ENCODE results near the gene KRTCAP2. TPM values are rescaled to one million over a fixed set of nuclear protein-coding genes. Genes with fewer than 3 reads are reported as not detected.
A peak's percentile ranks its signal among the peaks of the same experiment; 100 is the strongest.

KRTCAP2 gene
- polyA plus RNA-seq, 1 of the 3 experiments (the other 2 are of a cell fraction): 238 TPM

DNA sequence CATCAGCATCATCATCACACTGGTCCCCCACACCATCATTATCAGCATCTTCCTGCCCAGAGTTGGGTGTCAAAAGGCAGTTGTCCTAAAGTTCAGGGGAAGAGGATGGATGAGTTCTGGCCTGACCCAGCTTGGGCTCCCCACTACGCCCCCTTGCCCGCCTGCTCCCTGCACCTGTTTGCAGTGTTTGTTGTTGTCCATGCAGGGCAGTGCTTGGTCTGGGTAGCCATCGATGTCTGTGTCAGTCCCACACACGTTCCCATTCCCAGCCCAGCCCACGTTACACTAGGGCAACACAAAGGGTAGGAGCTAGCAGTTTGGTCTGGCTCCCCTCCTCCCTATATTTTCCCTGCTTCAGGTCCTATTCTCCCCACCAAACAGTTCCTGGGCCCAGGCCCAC lies 27.8 kb upstream of the KRTCAP2 start:
- Histone ChIP-seq H3K9me3 (no peaks in the 10 kb centered on the region), H2AFZ (ENCODE audit: low read depth) (no peak overlapping the region), H3K36me3 (replicated peaks in 1 of 2; ENCODE audit: control insufficient read depth in 1 of 2, insufficient read depth in 2 of 2, low read length in 1 of 2) (peaks cover 19 to 57% of the 10 kb centered on the region in 2 experiments), H3F3A (replicated peaks; ENCODE audit: insufficient read depth) (peaks cover 16% of the 10 kb centered on the region), H3K4me3 (ENCODE audit: low read depth in 2 of 2, low read length in 1 of 2) (no peak overlapping the region), H4K20me1 (ENCODE audit: insufficient read depth) (no peaks in the 10 kb centered on the region), H3K27ac (ENCODE audit: low read depth in 2 of 2, low read length in 1 of 2) (no peak overlapping the region), H3K9me2 (no peaks in the 10 kb centered on the region), H3K27me3 (ENCODE audit: insufficient read depth) (no peaks in the 10 kb centered on the region), H3K4me1 (ENCODE audit: control insufficient read depth in 1 of 2, insufficient read depth in 2 of 2, low read depth in 1 of 2, low read length in 1 of 2) (peaks cover 0 to 3% of the 10 kb centered on the region in 2 experiments; a peak in 1 of 4 replicates), H3K79me2 (ENCODE audit: insufficient read depth) (peaks cover 19% of the 10 kb centered on the region), H3K9ac (no peak overlapping the region), H3K4me2 (no peak overlapping the region)
- ChIA-PET CTCF (interaction anchor here (1.3 kb wide), 1 partner anchor 26 kb away, joined by 3 read pairs; no protein-coding TSS in a partner anchor), POLR2A (interaction anchor here (0.6 kb wide), 1 partner anchor 694 kb away, joined by 3 read pairs; no protein-coding TSS in a partner anchor)
- DNase-seq: no peak
- 95% methylated on average over 2 of the region's 5 CpGs for WGBS (ENCODE audit: low lambda C conversion rate)
- TF ChIP-seq FOSL2 (IDR thresholded peaks at IDR 0.05; ENCODE audit: borderline replicate concordance, low read depth) (no peak), MEF2A (IDR thresholded peaks at IDR 0.05; ENCODE audit: borderline replicate concordance, low read depth) (no peak), SMC3 (IDR thresholded peaks at IDR 0.05; ENCODE audit: low read depth, low read length) (no peak), TCF12 (IDR thresholded peaks at IDR 0.05) (no peak)
- TF ChIP-seq, protein P1, sequence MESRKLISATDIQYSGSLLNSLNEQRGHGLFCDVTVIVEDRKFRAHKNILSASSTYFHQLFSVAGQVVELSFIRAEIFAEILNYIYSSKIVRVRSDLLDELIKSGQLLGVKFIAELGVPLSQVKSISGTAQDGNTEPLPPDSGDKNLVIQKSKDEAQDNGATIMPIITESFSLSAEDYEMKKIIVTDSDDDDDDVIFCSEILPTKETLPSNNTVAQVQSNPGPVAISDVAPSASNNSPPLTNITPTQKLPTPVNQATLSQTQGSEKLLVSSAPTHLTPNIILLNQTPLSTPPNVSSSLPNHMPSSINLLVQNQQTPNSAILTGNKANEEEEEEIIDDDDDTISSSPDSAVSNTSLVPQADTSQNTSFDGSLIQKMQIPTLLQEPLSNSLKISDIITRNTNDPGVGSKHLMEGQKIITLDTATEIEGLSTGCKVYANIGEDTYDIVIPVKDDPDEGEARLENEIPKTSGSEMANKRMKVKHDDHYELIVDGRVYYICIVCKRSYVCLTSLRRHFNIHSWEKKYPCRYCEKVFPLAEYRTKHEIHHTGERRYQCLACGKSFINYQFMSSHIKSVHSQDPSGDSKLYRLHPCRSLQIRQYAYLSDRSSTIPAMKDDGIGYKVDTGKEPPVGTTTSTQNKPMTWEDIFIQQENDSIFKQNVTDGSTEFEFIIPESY (IDR thresholded peaks at IDR 0.05; ENCODE audit: borderline replicate concordance, low read depth): no peak

DNA sequence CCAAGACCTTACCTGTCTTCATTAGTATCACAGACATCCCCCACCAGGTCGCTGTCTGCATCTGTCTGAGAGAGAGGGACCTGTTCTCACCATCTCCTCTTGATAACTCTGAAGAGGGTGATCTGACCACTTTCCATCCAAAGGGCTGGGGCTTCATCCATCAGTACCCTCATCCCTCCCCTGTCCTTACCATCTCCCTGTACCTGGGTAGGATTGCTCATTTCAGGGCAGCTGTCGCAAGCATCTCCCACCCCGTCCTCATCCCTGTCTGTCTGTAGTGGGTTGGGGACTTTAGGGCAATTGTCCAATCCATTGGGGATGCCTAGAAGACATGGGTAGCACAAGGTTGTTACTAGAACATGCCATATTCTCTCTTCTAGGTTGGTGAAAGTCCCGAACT lies 26.7 kb upstream of the KRTCAP2 start:
- Histone ChIP-seq H3K4me1 (ENCODE audit: control insufficient read depth in 1 of 2, insufficient read depth in 2 of 2, low read depth in 1 of 2, low read length in 1 of 2) (peaks cover 0 to 11% of the 10 kb centered on the region in 2 experiments; a peak in 2 of 4 replicates), H2AFZ (ENCODE audit: low read depth) (no peak overlapping the region), H3K9me3 (no peaks in the 10 kb centered on the region), H3K4me2 (no peak overlapping the region), H4K20me1 (ENCODE audit: insufficient read depth) (no peaks in the 10 kb centered on the region), H3K4me3 (ENCODE audit: low read depth in 2 of 2, low read length in 1 of 2) (no peak overlapping the region), H3K79me2 (ENCODE audit: insufficient read depth) (peaks cover 19% of the 10 kb centered on the region; the same call in 1 of the 2 replicates), H3K9me2 (no peaks in the 10 kb centered on the region), H3K9ac (no peak overlapping the region), H3F3A (replicated peaks; ENCODE audit: insufficient read depth) (peaks cover 16% of the 10 kb centered on the region), H3K27ac (ENCODE audit: low read depth in 2 of 2, low read length in 1 of 2) (no peak overlapping the region), H3K36me3 (replicated peaks in 1 of 2; ENCODE audit: control insufficient read depth in 1 of 2, insufficient read depth in 2 of 2, low read length in 1 of 2) (peaks cover 13 to 54% of the 10 kb centered on the region in 2 experiments), H3K27me3 (ENCODE audit: insufficient read depth) (no peaks in the 10 kb centered on the region)
- TF ChIP-seq FOXJ3 (CRISPR knock-in tag; IDR thresholded peaks at IDR 0.05) (no peak), MEF2A (IDR thresholded peaks at IDR 0.05; ENCODE audit: borderline replicate concordance, low read depth) (no peak), TAF1 (IDR thresholded peaks at IDR 0.05; ENCODE audit: borderline replicate concordance, low read depth, low read length) (no peak), NRF1 (IDR thresholded peaks at IDR 0.05; ENCODE audit: low read depth, low read length) (no peak), SMC3 (IDR thresholded peaks at IDR 0.05; ENCODE audit: low read depth, low read length) (no peak), POLR2AphosphoS5 (IDR thresholded peaks at IDR 0.05; ENCODE audit: low read depth, low read length) (no peak), JUND (IDR thresholded peaks at IDR 0.05) (no peak), RXRA (IDR thresholded peaks at IDR 0.05; ENCODE audit: borderline replicate concordance, low read depth) (no peak), RCOR1 (IDR thresholded peaks at IDR 0.05; ENCODE audit: low read length) (no peak), SIN3A (IDR thresholded peaks at IDR 0.05; ENCODE audit: borderline replicate concordance, low read depth, low read length) (no peak), RFX5 (IDR thresholded peaks at IDR 0.05; ENCODE audit: low read length) (no peak), GATA2 (CRISPR knock-in tag; IDR thresholded peaks at IDR 0.05) (no peak)
- TF ChIP-seq, protein P2, sequence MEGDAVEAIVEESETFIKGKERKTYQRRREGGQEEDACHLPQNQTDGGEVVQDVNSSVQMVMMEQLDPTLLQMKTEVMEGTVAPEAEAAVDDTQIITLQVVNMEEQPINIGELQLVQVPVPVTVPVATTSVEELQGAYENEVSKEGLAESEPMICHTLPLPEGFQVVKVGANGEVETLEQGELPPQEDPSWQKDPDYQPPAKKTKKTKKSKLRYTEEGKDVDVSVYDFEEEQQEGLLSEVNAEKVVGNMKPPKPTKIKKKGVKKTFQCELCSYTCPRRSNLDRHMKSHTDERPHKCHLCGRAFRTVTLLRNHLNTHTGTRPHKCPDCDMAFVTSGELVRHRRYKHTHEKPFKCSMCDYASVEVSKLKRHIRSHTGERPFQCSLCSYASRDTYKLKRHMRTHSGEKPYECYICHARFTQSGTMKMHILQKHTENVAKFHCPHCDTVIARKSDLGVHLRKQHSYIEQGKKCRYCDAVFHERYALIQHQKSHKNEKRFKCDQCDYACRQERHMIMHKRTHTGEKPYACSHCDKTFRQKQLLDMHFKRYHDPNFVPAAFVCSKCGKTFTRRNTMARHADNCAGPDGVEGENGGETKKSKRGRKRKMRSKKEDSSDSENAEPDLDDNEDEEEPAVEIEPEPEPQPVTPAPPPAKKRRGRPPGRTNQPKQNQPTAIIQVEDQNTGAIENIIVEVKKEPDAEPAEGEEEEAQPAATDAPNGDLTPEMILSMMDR (IDR thresholded peaks at IDR 0.05): no peak
- TF ChIP-seq, protein P3, sequence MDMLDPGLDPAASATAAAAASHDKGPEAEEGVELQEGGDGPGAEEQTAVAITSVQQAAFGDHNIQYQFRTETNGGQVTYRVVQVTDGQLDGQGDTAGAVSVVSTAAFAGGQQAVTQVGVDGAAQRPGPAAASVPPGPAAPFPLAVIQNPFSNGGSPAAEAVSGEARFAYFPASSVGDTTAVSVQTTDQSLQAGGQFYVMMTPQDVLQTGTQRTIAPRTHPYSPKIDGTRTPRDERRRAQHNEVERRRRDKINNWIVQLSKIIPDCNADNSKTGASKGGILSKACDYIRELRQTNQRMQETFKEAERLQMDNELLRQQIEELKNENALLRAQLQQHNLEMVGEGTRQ (IDR thresholded peaks at IDR 0.05; ENCODE audit: borderline replicate concordance, low read depth, low read length): no peak
- TF ChIP-seq, protein P4, sequence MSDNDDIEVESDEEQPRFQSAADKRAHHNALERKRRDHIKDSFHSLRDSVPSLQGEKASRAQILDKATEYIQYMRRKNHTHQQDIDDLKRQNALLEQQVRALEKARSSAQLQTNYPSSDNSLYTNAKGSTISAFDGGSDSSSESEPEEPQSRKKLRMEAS (IDR thresholded peaks at IDR 0.05; ENCODE audit: low read depth): no peak
- POLR2A ChIA-PET: no interaction called here
- peak; percentile 8 for DNase-seq
- 89% methylated on average over 4 of the region's 4 CpGs for WGBS (ENCODE audit: low lambda C conversion rate)
- CTCF ChIA-PET: no interaction called here
